ENCODE measurements around the gene EFHC2. TPM values are rescaled to one million over a fixed set of nuclear protein-coding genes. Genes with fewer than 3 reads are reported as not detected.
"Not testable (repeated sequence)": the region's sequence is repeated elsewhere in the genome, so short reads cannot be mapped to it uniquely, and the experiment has no call there.

Gene EFHC2
- total and polyA plus RNA-seq, 10 donors: 0.20 to 1.4 (median 0.71) TPM

DNA sequence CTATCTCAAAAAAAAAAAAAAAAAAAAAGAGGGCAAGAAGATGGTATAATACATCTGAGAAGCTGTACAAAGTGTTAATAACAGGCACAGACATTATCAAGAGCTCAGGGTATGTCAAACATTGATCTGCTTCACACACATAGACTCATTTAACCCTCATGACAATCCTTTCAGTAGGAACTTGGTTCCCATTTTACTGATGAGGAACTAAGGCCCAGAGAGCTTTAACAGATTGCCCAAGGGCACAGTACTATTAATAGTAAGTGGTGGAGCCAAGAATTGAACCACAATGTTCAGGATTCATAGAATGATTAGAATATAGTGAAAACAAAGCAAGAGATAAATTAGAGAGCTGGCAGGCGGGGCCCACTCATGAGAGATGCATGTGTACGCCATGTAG is 154.4 kb downstream of the EFHC2 start:
- DNase-seq: no peak
- no peaks in the 10 kb centered on the region for H3K9me3 ChIP-seq
- H3K36me3 ChIP-seq: no peaks in the 10 kb centered on the region
- TF ChIP-seq CTCF (IDR thresholded peaks at IDR 0.05 in 8 of 11, conservative IDR thresholded peaks at IDR 0.05 in 3 of 11): no peak
- no peak for TF ChIP-seq POLR2AphosphoS5 (IDR thresholded peaks at IDR 0.05)
- no peak for TF ChIP-seq POLR2A (IDR thresholded peaks at IDR 0.05)
- no peak overlapping the region for H3K4me3 ChIP-seq
- 89 to 100% (median 94%) methylated on average over 2 of the region's 2 CpGs for WGBS, 5 donors
- no peaks in the 10 kb centered on the region for H3K27me3 ChIP-seq (replicated peaks in 1 of 7)
- H3K27ac ChIP-seq: no peak overlapping the region
- intact Hi-C loops (cut with DNase I; ENCODE audit: low total_unique reads): no loop called here
- no peaks in the 10 kb centered on the region for H3K4me1 ChIP-seq

- DNase-seq; H3K9me3 ChIP-seq; H3K4me3 ChIP-seq; intact Hi-C loops (cut with DNase I; ENCODE audit: low total_unique reads); H3K27ac ChIP-seq; H3K36me3 ChIP-seq; H3K27me3 ChIP-seq (replicated peaks in 1 of 7); H3K4me1 ChIP-seq: not testable (repeated sequence)
- 72 to 87% (median 79%) methylated on average over 5 of the region's 5 CpGs for WGBS, 5 donors
These were observed 155.6 kb downstream of the EFHC2 start for GRCh38 chrX:44187915-44188314.

DNA sequence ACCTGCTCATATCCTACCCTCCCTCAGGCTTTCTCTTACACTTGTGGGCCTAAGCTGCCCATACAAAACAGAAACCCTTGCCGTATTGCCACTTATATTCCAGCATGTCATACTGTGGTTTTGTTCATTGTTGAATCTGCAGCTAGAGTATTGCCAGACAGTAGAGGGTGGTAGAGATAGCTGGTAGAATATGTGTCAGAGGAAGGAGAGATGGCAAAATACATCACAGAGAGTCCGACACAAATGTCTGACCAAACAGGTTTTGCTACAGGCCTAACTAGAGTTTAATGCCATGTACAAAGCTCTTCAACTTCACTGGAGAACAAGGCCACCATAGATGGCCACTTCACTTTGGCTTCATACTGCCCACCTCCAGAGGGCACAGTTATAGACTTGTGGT is 160.1 kb downstream of the EFHC2 start:
- TF ChIP-seq POLR2AphosphoS5 (IDR thresholded peaks at IDR 0.05): no peak
- TF ChIP-seq CTCF (IDR thresholded peaks at IDR 0.05 in 8 of 11, conservative IDR thresholded peaks at IDR 0.05 in 3 of 11): no peak
- no peak for TF ChIP-seq POLR2A (IDR thresholded peaks at IDR 0.05)
- no peaks in the 10 kb centered on the region for H3K9me3 ChIP-seq
- intact Hi-C loops (cut with DNase I; ENCODE audit: low total_unique reads): no loop called here
- H3K27ac ChIP-seq: no peak overlapping the region
- H3K36me3 ChIP-seq: no peaks in the 10 kb centered on the region
- DNase-seq: no peak
- H3K4me1 ChIP-seq: no peaks in the 10 kb centered on the region
- no peaks in the 10 kb centered on the region for H3K27me3 ChIP-seq (replicated peaks in 1 of 7)
- no peak overlapping the region for H3K4me3 ChIP-seq
- WGBS, 5 donors: 68 to 88% (median 83%) methylated on average over 2 of the region's 2 CpGs

- no peaks in the 10 kb centered on the region for H3K36me3 ChIP-seq
- intact Hi-C loops (cut with DNase I; ENCODE audit: low total_unique reads): no loop called here
- peaks cover 0 to 10% (median 0%) of the 10 kb centered on the region in 8 donors for H3K9me3 ChIP-seq
- H3K4me3 ChIP-seq: no peak overlapping the region
- no peak for DNase-seq
- H3K27me3 ChIP-seq (replicated peaks in 1 of 7): no peaks in the 10 kb centered on the region
- H3K27ac ChIP-seq: no peak overlapping the region
- WGBS, 5 donors: 83 to 96% (median 87%) methylated on average over 6 of the region's 6 CpGs
- no peaks in the 10 kb centered on the region for H3K4me1 ChIP-seq
- TF ChIP-seq CTCF (IDR thresholded peaks at IDR 0.05 in 8 of 11, conservative IDR thresholded peaks at IDR 0.05 in 3 of 11) (no peak), POLR2AphosphoS5 (IDR thresholded peaks at IDR 0.05) (no peak), POLR2A (IDR thresholded peaks at IDR 0.05) (no peak)
These were observed 165.0 kb downstream of the EFHC2 start for GRCh38 chrX:44178274-44179053.
